GM19240 (cell line): ENCODE measurements around the gene PRPF19.

ENCODE experiments used
- DNase-seq: peaks from one replicate; pipeline ENCODE4 v3.0.0; 2011; ENCODE audit warnings: low spot score; ENCODE audit not compliant: insufficient read length

PRPF19 gene

DNA sequence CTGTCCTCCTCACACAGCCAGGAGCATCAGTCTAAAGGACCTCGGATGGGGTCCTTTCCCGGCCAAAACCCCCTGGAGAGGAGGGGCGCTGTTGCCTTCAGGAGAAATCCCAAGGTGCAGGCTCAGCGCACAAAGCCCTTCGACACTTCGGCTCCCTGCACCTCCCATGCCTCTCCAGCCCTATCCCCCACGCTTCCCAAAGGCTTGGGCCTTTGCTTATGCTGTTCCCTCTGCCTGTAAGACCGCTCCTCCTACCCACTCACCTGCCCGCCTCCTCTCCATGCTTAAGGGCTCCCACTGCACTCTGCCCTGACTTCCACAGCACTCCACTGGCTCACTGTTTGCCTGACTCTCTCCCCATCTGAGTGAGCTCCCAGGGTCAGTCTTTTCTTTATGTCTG lies 32.1 kb upstream of the PRPF19 start:
- DNase-seq, result no peak

DNA sequence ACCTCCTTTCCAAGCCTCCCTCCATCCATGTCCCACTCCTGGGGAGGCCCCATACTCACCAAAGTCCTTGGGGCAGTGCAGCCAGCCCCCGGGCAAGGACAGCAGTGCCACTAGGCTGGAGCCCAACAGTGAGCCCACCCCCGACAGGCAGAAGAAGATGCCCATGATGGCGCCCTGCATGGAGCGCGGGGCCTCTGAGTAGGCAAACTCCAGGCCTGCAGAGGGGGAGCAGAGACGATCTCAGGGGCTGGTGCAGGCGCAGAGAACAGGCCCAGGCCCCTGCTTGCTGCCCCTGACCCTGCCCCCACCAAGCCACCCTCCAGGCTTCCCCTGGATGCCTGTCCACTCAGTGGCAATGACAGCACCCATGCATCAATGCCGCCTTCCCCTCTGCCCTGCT lies 31.4 kb upstream of the PRPF19 start:
- no peak for DNase-seq

DNA sequence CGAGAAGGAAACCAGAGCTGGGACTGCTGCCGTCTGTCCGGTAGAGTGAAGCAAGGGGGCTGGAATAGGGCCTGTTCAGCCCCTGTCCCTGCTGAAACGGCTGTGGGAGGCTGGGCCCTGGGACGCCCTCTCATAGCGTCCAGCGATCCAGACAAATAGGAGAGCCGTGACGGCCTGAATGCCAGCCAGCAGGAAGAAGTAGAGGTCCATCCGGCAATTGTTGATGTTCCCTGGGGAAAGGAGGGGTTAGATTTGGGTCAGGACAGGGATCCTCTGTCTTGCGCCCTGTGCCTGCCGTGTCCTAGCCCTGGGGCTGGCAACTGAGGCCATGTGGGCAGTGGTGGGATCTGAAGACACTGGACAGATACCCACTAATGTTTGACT lies 30.8 kb upstream of the PRPF19 start:
- no peak for DNase-seq

DNA sequence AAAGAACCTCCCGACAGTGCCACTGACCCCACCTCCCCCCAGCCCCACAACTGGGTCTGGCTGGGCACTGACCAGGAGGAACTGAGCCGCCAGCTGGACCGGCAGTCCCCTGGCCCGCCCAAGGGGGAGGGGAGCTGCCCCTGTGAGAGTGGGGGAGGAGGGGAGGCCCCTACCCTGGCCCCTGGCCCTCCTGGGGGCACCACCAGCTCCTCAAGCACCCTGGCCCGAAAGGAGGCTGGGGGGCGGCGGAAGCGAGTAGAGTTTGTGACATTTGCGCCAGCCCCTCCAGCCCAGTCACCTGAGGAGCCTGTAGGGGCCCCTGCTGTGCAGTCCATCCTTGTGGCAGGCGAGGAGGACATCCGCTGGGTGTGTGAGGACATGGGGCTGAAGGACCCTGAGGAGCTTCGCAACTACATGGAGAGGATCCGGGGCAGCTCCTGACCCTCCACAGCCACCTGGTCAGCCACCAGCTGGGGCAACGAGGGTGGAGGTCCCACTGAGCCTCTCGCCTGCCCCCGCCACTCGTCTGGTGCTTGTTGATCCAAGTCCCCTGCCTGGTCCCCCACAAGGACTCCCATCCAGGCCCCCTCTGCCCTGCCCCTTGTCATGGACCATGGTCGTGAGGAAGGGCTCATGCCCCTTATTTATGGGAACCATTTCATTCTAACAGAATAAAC lies 30.2 kb upstream of the PRPF19 start:
- no peak for DNase-seq

DNA sequence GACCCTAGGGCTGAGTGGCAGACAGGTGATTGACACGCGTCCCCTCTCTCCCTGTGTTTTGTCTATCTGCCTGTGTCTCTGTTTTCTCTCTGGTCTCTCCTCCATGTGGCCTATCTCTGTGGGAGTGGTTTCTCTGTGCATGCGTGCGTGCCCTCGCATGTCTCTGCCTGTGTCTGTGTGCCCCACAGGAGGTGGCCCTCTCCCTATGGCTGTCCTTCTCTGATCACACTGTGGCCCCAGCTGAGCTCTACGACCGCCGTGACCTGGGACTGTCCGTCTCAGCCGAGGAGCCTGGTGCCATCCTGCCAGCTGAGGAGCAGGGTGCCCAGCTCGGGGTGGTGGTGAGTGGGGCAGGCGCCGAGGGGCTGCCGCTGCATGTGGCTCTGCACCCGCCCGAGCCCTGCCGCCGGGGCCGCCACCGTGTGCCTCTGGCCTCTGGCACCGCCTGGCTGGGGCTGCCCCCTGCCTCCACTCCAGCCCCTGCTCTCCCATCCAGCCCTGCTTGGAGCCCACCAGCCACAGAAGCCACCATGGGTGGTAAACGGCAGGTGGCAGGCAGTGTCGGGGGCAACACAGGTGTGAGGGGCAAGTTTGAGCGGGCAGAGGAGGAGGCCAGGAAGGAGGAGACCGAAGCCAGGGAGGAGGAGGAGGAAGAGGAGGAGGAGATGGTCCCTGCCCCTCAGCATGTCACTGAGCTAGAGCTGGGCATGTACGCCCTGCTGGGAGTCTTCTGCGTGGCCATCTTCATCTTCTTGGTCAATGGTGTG lies 29.5 kb upstream of the PRPF19 start:
- no peak for DNase-seq

DNA sequence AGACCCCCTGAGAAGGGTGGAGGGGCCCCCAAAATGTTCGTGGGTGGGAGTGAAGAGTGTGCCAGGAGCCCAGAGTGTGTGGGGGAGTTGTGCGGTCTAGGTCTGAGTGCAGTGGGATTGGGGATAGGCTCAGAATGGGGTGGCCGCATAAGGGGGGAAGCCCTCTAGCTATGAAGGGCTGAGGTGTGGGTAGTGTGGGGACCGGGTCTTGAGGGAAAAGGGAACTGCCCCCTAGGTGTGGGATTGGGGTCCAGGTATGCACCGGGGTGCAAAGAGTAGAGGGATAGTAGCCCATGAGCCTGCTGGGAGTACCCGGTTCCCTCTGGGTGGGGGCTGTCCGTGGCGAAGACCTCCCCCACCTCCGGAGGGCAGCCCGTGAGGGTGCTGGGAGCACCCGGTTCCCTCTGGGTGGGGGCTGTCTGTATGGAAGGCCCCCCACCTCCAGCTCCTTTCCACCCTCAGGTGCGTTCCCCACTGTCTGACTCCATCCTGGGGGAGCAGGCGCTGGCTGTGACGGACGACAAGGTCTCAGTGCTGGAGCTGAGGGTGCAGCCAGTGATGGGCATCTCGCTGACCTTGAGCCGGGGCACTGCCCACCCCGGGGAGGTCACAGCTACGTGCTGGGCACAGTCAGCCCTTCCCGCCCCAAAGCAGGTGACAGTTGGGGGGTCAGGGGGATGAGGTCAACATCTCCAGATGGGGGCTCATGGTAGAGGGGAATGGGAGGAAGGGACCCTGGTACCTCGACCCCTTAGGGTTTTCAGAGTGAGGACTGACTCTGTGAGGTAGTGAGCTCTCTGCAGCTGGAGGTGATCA lies 28.6 kb upstream of the PRPF19 start:
- no peak for DNase-seq

DNA sequence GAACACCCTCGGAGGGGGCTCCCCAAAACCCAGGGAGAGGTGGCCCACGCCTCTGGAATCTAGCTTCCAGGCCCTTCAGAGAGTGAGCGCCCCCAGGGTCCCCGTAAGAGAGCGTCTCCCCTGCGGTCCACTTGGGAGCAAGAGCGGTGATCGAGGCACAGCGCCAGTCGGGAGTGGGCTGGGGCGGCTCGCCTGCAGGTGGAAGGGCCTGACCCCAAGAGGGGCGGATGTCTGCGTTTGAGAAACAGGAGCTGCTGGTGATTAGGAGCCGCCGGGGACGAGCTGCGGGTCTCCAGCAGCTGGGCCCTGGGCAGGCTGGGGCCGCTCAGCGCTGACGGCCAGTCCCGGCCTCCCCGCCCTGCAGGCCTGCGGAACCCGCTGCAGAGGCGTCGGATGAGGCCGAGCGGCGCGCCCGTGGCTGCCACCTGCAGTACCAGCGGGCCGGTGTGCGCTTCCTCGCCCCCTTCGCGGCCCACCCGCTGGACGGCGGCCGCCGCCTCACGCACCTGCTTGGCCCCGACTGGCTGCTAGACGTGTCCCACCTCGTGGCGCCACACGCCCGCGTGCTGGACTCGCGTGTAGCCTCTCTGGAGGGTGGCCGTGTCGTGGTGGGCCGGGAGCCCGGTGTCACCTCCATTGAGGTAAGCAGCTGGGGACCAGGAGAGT lies 27.9 kb upstream of the PRPF19 start:
- DNase-seq, result no peak

DNA sequence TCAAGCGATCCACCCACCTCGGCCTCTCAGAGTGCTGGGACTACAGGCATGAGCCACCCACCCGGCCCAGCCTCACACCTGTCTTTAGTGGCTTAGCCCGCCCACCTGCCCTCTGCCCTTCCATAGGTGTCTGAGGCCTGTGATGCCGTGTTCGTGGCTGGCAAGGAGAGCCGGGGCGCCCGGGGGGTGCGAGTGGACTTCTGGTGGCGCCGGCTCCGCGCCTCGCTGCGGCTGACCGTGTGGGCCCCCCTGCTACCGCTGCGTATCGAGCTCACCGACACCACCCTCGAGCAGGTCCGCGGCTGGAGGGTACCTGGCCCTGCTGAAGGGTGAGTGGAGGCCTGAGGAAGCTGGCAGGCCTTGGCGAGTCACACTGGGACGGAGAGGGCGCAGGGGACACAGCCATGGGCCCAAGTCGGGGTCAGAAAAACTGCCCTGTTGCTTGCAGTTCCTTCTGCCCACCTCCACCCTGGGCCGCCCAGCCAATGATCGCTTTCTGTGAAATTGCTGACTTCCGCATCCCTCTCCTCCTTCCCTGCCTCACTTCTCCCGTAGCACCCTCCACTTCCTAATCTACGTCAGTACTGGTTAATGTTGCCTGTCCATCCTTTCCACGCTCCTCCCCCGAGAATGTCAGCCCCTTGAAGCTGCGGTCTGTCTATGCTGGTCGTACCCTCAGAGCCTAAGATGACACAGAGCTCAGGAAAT lies 27.2 kb upstream of the PRPF19 start:
- no peak for DNase-seq

DNA sequence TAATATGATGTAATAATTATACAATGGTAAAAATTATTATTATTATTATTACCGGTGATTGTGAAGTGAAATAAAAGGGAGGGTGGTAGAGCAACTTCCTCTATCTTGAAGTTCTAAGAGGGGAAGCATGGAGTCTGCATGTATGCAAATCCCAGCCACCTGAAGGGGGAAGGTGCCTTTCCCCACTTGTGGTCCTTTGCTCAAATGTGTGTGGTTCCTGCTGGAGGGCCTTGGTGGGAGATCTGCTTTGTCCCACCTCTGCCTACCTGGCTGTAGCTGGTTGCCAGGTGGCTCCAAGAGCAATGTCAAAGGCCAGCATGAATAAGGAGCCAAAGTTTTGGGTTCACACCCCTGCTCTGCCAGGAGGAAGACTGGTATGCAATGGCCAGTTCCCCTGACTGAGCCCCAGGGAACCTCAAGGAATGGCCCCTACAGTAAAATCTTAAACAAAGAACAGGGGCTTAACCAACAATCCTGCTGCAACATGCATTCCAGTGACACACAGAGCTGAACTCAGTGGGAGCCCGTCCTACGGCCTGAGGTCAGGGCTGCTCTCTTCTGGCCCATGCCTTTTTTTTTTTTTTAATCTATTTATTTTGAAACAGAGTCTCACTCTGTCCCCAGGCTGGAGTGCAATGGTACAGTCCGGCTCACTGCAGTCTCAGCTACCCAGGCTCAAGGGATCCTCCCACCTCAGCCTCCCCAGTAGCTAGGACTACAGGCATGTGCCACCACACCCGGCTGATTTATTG lies 26.4 kb upstream of the PRPF19 start:
- no peak for DNase-seq

DNA sequence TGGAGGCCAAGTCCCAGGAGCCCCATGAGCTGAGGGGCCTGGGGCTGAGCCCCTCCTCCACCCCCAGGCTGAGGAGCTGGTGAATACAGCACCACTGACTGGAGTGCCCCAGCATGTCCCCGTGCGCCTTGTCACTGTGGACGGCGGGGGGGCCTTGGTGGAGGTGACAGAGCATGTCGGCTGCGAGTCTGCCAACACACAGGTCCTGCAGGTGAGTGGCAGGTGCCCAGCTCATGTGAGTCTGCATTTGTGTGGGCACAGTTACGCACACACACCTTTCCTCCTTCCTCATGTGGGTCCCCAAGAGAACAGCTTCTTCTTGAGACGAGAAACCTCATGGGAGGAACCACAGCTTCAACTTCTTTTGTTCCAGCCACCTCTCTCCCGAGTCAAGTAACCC lies 25.5 kb upstream of the PRPF19 start:
- no peak for DNase-seq

DNA sequence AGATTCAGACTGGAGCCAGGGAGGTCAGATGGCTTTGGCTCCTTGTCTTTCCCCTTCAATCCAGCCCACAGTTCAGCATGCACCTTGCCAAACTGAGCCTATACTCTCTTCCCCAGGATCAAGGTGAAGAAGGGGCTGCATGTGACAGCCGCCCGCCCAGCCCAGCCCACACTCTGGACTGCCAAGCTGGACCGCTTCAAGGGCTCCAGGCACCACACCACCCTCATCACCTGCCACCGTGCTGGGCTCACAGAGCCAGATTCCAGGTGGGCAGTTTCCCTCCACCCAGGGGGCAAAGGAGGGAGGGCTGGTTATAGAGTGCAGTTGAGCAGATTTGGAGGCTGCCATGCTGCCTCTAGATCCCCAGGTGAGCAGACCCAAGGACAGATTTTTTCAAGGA lies 24.0 kb upstream of the PRPF19 start:
- DNase-seq, result no peak

DNA sequence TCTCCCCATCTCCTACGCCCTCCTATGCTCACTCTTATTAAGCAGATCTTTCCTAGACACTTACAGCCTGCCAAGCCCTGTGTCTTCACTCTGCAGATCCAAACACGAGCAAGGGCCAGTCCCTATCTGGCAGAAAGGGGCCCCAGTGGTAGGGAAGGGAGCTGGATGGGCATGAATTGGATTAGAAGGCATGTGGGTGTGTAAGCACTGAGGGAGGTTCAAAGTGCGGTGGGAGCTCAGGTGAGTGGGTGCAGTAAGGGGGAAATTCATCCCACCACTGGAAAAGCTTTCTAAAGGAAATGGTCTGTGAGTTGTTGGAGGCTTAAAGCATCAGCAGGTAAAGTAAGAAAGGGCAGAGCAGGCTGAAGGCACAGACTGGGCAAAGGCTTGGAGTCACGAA lies 23.4 kb upstream of the PRPF19 start:
- DNase-seq, result no peak

DNA sequence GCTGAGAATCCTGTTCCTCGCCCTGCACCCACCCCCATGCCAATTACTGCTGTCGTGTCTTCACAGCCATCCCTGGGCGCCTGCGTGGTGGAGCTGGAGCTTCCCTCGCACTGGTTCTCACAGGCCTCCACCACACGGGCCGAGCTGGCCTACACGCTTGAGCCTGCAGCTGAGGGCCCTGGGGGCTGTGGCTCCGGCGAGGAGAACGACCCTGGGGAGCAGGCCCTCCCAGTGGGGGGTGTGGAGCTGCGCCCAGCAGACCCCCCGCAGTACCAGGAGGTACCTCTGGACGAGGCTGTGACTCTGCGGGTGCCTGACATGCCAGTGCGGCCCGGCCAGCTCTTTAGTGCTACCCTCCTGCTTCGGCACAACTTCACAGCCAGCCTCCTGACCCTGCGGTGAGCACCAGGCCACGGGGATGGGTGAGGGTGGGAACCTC lies 22.2 kb upstream of the PRPF19 start:
- DNase-seq, result no peak

DNA sequence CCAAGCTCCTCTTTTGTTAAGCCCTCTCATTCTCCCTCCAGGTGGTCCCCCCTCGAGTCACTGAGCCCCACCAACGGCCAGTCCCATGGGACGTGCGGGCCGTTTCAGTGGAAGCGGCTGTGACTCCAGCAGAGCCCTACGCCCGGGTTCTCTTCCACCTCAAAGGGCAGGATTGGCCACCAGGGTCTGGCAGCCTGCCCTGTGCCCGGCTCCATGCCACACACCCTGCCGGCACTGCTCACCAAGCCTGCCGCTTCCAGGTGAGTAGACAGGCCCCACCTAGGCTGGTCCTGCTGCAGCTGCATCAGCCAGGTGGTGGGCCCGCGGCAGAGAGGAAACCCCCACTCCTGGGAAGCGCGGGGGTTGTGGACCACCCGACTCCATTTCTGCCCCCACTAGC lies 21.2 kb upstream of the PRPF19 start:
- DNase-seq, result no peak

DNA sequence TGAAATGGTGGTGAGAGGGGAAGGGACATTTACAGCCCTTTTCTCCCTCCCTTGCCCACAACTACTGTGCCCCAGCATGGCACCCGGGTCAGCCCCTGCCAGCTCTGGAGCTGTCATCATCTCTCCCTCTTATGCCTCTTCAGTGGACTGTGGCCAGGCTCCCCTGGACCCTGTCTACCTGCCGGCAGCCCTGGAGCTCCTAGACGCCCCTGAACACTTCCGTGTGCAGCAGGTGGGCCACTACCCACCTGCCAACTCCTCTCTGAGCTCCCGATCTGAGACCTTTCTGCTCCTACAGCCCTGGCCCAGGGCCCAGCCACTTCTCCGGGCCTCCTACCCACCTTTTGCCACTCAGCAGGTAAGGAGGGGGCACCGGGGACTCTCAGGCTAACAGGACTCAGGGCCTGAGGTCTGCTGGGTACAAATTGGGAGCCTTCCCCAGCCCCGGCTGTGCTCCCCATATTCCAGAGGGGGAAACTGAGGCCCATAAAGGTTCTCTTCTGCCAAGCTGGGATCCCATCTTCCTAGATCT lies 20.7 kb upstream of the PRPF19 start:
- no peak for DNase-seq

DNA sequence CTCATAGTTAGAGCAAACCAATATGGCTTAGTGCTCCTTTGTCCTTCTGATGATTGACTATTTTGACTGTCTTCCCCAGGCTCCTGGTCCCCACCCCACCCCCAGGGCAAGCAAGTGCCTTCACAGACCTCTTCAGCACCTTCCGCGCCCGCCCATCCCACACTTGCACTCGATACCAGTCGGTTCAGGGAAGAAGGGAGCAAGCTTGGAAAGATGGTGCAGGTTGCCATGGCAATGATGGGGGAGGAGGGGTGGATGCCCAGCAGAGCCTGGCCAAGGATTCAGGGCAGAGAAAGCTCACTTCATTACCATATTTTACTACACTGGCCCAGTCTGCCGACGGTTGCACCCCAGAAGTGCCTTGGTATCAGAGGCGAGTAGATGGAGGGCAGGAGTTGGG lies 20.1 kb upstream of the PRPF19 start:
- DNase-seq, result no peak

DNA sequence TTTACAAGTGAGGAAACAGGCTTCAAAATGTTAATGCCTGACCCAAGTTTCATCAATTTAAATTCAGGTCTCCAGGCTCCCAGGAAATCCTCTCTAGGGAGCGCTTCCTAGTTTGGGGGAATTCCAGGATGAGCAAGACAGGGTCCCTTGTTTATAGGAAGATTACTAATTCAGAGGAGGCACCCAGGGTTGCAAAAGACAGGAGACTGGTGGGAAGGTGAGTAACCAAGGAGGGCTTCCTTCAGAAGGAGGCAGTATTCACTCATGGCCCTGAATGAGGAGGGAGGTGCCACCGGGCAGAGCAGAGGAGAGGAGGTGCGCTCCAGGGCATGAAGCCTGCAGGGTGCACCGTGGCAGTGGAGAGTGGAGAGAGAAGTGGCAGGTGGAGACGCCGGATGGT lies 19.5 kb upstream of the PRPF19 start:
- no peak for DNase-seq

DNA sequence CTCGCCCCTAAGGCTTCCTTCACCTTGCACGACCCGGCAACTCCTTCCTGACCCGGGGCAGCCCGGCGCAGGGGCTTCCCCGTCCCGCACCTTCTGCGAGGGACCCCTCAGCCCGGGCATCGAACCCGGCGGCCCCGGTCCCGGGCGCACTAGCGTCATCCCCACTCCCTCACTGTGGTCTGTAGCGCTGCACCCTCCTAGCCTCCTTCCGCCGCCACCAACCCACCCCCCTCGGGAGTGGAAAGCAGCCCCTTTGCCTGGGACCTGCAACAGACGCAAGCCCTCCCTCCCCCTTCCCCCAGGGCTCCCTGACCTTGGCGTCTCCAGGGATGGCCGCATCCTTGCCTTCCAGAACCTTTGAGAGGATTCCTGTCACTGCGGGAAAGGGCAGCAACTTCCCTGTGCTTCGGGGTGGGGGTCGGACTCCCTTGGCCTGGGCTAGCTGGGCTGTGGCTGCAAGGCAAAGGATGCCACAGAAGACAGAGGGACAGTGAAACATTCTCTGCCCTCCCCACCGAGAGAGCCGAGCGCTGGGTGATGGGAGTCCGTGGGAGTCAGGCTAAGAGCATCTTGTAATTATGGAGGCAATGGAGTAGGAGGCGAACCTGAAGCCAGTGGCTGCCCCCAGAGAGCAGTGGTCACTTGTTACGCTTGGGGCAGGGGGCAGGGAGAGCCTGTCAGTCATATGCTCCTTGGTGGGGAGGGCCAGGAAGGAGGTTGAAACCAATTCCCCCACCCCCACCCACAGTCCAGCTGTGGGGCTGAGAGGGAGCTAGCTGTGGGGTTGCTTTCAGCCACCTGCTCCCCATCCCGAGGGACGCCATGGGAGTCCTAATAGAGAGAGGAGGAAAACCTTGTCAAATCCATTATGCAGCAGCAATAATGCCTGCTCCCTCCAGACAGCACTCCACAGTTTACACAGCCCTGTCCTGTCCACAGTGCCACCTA lies 18.8 kb upstream of the PRPF19 start:
- DNase-seq, result no peak
